ENCODE measurements around the gene MALRD1.

- TF ChIP-seq EZH2 (IDR thresholded peaks at IDR 0.05; ENCODE audit: insufficient read depth, poor library complexity, severe bottlenecking) (no peak), EZH2phosphoT487 (IDR thresholded peaks at IDR 0.05; ENCODE audit: insufficient read depth, low read depth) (no peak)
Observed at GRCh38 chr10:19629567-19629966, 581.0 kb downstream of the MALRD1 start.

All from GM23248 (cell line).